HCT116 (cell line): ENCODE results near the gene MIA. TPM values are rescaled to one million over a fixed set of nuclear protein-coding genes. Genes with fewer than 3 reads are reported as not detected.

Experiments used
- ATAC-seq: fragments of 200-7000 bp; cut with Tn5 transposase; 2 replicates; pipeline ENCODE4 v1.9.1; 2020; ENCODE audit warnings: mild to moderate bottlenecking, moderate library complexity
- BruUV-seq: library from RNA; stranded (reverse); fragments of 400-500 nt; replicated peaks from 2 replicates; lab custom pipeline; 2021; lab: Mats Ljungman, UMichigan
- CTCF ChIA-PET: fragments of 300-600 bp; sonication (Branson Sonifier 250); formaldehyde crosslinking; loops from one replicate; lab custom pipeline; 2021; ENCODE audit warnings: antibody characterized with exemption; lab: Charles Lee
- POLR2A ChIA-PET: fragments of 300-600, 350-600 bp; sonication (Branson Sonifier 250); formaldehyde crosslinking; loops from one replicate; lab custom pipeline; 2021; ENCODE audit warnings: antibody characterized with exemption; lab: Charles Lee
- RAD21 ChIA-PET, 2 experiments: fragments of 300-600 bp; sonication (Branson Sonifier 250); formaldehyde crosslinking; loops; one replicate each; lab custom pipeline; 2023; ENCODE audit warnings: low total read pairs in 2 of 2; ENCODE audit not compliant: uncharacterized antibody in 2 of 2, unreplicated experiment in 2 of 2, low non-redundant PET in 1 of 2; lab: Charles Lee
- DNase-seq: peaks from one replicate; pipeline ENCODE4 v3.0.0-alpha.2; 2010; ENCODE audit warnings: low read depth, low spot score
- H2AFZ ChIP-seq: fragments of 200-600 bp; shearing (Covaris generic), sonication (generic); 2 replicates; pipeline ENCODE4 v1.6.1; 2017; ENCODE audit warnings: low read depth, mixed run types, mixed read lengths, antibody characterized with exemption, low read length; ENCODE audit not compliant: poor library complexity, severe bottlenecking
- H3K27ac ChIP-seq: 2 replicates; pipeline ENCODE4 v1.5.1; 2012; ENCODE audit warnings: low read depth, low read length
- H3K27me3 ChIP-seq: fragments of 200-600 bp; sonication (generic); 2 replicates; pipeline ENCODE4 v1.6.1; 2016; ENCODE audit warnings: mixed run types, low read length, mixed read lengths; ENCODE audit not compliant: insufficient read depth
- H3K36me3 ChIP-seq, 2 experiments: fragments of 200-500 bp in 1 of 2; fragments of 200-600 bp in 1 of 2; sonication (Bioruptor generic) in 1 of 2; sonication (generic) in 1 of 2; 2 replicates each; pipeline versions ENCODE4 v1.5.1 to v1.6.1; 2014 to 2016; ENCODE audit warnings: low read length in 2 of 2, inconsistent platforms in 1 of 2, mixed read lengths in 1 of 2, mixed run types in 1 of 2; ENCODE audit not compliant: insufficient read depth in 2 of 2, control insufficient read depth in 1 of 2
- H3K4me1 ChIP-seq, 2 experiments: fragments of 200-600 bp in 1 of 2; sonication (generic) in 1 of 2; 2 replicates each; pipeline versions ENCODE4 v1.5.1 to v1.6.1; 2012 to 2017; ENCODE audit warnings: low read length in 2 of 2, inconsistent platforms in 1 of 2, mild to moderate bottlenecking in 1 of 2, mixed read lengths in 1 of 2, mixed run types in 1 of 2, moderate library complexity in 1 of 2; ENCODE audit not compliant: insufficient read depth in 2 of 2, control insufficient read depth in 1 of 2
- H3K4me2 ChIP-seq: fragments of 200-600 bp; sonication (generic); 2 replicates; pipeline ENCODE4 v1.6.1; 2017; ENCODE audit warnings: mixed run types, low read length, mixed read lengths
- H3K4me3 ChIP-seq, 2 experiments: fragments of 200-600 bp in 1 of 2; sonication (generic) in 1 of 2; replicated peaks in 1 of 2; 2 replicates each; pipeline ENCODE4 v1.5.1; 2011 to 2016; ENCODE audit warnings: low read length in 2 of 2, control low read depth in 1 of 2, low read depth in 1 of 2, mild to moderate bottlenecking in 1 of 2, mixed read lengths in 1 of 2, mixed run types in 1 of 2
- H3K79me2 ChIP-seq: fragments of 200-600 bp; sonication (generic); 2 replicates; pipeline ENCODE4 v1.6.1; 2017; ENCODE audit warnings: mild to moderate bottlenecking, mixed run types, low read length, moderate library complexity, mixed read lengths; ENCODE audit not compliant: insufficient read depth
- H3K9ac ChIP-seq: fragments of 200-600 bp; sonication (generic); 2 replicates; pipeline ENCODE4 v1.6.1; 2016; ENCODE audit warnings: low read length, mixed read lengths
- H3K9me2 ChIP-seq: fragments of 200-600 bp; sonication (generic), shearing (Covaris generic); 2 replicates; pipeline ENCODE4 v1.6.1; 2017; ENCODE audit warnings: mixed run types, mild to moderate bottlenecking, moderate library complexity; ENCODE audit not compliant: insufficient read depth
- H3K9me3 ChIP-seq, 2 experiments: fragments of 200-500 bp in 1 of 2; fragments of 200-600 bp in 1 of 2; sonication (Bioruptor generic) in 1 of 2; sonication (generic) in 1 of 2; 2 replicates each; pipeline ENCODE4 v1.6.1; 2014 to 2017; ENCODE audit warnings: low read length in 2 of 2, mixed read lengths in 2 of 2, inconsistent platforms in 1 of 2, low read depth in 1 of 2, mild to moderate bottlenecking in 1 of 2, mixed run types in 1 of 2, moderate library complexity in 1 of 2; ENCODE audit not compliant: control insufficient read depth in 1 of 2, insufficient read depth in 1 of 2
- H4K20me1 ChIP-seq: fragments of 200-600 bp; sonication (generic), shearing (Covaris generic); 2 replicates; pipeline ENCODE4 v1.6.1; 2017; ENCODE audit warnings: mixed run types, mild to moderate bottlenecking, moderate library complexity; ENCODE audit not compliant: insufficient read depth
- CBX3 ChIP-seq: IDR thresholded peaks from 2 replicates; pipeline ENCODE4 v1.6.1; 2012; ENCODE audit warnings: low read depth
- CEBPB ChIP-seq: IDR thresholded peaks from 2 replicates; pipeline ENCODE4 v1.6.1; 2012; ENCODE audit warnings: low read depth
- EGR1 ChIP-seq: IDR thresholded peaks from 2 replicates; pipeline ENCODE4 v1.6.1; 2012; ENCODE audit warnings: low read depth
- ELF1 ChIP-seq: IDR thresholded peaks from 2 replicates; pipeline ENCODE4 v1.6.1; 2012; ENCODE audit warnings: low read depth, borderline replicate concordance
- EZH2 ChIP-seq: fragments of 200-600 bp; sonication (generic); IDR thresholded peaks from 2 replicates; pipeline ENCODE4 v1.6.1; 2017; ENCODE audit warnings: antibody characterized with exemption, mixed run types
- EZH2phosphoT487 ChIP-seq: fragments of 200-600 bp; IDR thresholded peaks from 2 replicates; pipeline ENCODE4 v1.6.1; 2018; ENCODE audit warnings: antibody characterized with exemption, borderline replicate concordance
- FOSL1 ChIP-seq: IDR thresholded peaks from 2 replicates; pipeline ENCODE4 v1.6.1; 2012; ENCODE audit warnings: low read depth
- JUND ChIP-seq: IDR thresholded peaks from 2 replicates; pipeline ENCODE4 v1.6.1; 2012
- POLR2A ChIP-seq: IDR thresholded peaks from 2 replicates; pipeline ENCODE4 v1.7.0; 2011; ENCODE audit warnings: borderline replicate concordance; ENCODE audit not compliant: insufficient read depth, insufficient read length; ENCODE audit errors: extremely low read depth
- RAD21 ChIP-seq: IDR thresholded peaks from 2 replicates; pipeline ENCODE4 v1.6.1; 2012; ENCODE audit warnings: low read depth, mild to moderate bottlenecking
- REST ChIP-seq: IDR thresholded peaks from 2 replicates; pipeline ENCODE4 v1.6.1; 2012; ENCODE audit warnings: low read depth
- SIN3A ChIP-seq: IDR thresholded peaks from 2 replicates; pipeline ENCODE4 v1.6.1; 2012; ENCODE audit warnings: low read depth
- SP1 ChIP-seq: IDR thresholded peaks from 2 replicates; pipeline ENCODE4 v1.6.1; 2012; ENCODE audit warnings: low read depth
- SRF ChIP-seq: IDR thresholded peaks from 2 replicates; pipeline ENCODE4 v1.6.1; 2012; ENCODE audit warnings: low read depth
- YY1 ChIP-seq: IDR thresholded peaks from 2 replicates; pipeline ENCODE4 v1.6.1; 2011; ENCODE audit warnings: low read length, low read depth, moderate library complexity, mild to moderate bottlenecking; ENCODE audit not compliant: insufficient replicate concordance; ENCODE audit errors: extremely low read depth
- ZBTB33 ChIP-seq: IDR thresholded peaks from 2 replicates; pipeline ENCODE4 v1.6.1; 2011; ENCODE audit warnings: mild to moderate bottlenecking, low read length, moderate library complexity; ENCODE audit not compliant: insufficient replicate concordance; ENCODE audit errors: extremely low read depth
- ZNF274 ChIP-seq: fragments of 200-500 bp; sonication (Bioruptor generic); IDR thresholded peaks from 2 replicates; pipeline ENCODE4 v1.6.1; 2014; ENCODE audit warnings: mild to moderate bottlenecking, low read depth, low read length, inconsistent platforms
- intact Hi-C: fragments of 100-400 bp; cut with micrococcal nuclease; formaldehyde crosslinking; loops from 2 replicates; pipeline ENCODE4 v1.10.0; 2022
- total RNA-seq: library from RNA; stranded (reverse); gene quantifications from one replicate; pipeline ENCODE4 v1.2.1, GENCODE V29; 2021; ENCODE audit not compliant: unreplicated experiment
- TF ChIP-seq, protein P1 (sequence below): IDR thresholded peaks from 2 replicates; pipeline ENCODE4 v1.6.1; 2012

The MIA gene
- total RNA-seq, 1 experiment from 2014 or later, result 1.4 TPM

DNA sequence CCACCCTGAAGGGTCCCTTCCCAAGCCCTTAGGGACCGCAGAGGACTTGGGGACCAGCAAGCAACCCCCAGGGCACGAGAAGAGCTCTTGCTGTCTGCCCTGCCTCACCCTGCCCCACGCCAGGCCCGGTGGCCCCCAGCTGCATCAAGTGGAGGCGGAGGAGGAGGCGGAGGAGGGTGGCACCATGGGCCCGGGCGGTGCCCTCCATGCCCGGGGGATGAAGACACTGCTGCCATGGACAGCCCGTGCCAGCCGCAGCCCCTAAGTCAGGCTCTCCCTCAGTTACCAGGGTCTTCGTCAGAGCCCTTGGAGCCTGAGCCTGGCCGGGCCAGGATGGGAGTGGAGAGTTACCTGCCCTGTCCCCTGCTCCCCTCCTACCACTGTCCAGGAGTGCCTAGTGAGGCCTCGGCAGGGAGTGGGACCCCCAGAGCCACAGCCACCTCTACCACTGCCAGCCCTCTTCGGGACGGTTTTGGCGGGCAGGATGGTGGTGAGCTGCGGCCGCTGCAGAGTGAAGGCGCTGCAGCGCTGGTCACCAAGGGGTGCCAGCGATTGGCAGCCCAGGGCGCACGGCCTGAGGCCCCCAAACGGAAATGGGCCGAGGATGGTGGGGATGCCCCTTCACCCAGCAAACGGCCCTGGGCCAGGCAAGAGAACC is 25.1 kb downstream of the MIA start (continued):
- no peak for TF ChIP-seq REST
- no peak for TF ChIP-seq EGR1
- TF ChIP-seq SIN3A, result no peak
- TF ChIP-seq CEBPB, result no peak
- TF ChIP-seq EZH2, result no peak
- no peak for TF ChIP-seq EZH2phosphoT487
- TF ChIP-seq ZNF274, result no peak

GRCh38 chr19:40800997-40801377 is 25.7 kb downstream of the MIA start:
- intact Hi-C loops, result no loop called here
- no peak overlapping the region for H3K4me2 ChIP-seq
- no peak for TF ChIP-seq EGR1
- TF ChIP-seq YY1, result no peak
- no peak for TF ChIP-seq ZNF274
- TF ChIP-seq POLR2A, result no peak
- TF ChIP-seq CEBPB, result no peak
- no peak for TF ChIP-seq ZBTB33
- TF ChIP-seq RAD21, result no peak
- no peak for TF ChIP-seq EZH2phosphoT487
- no peak for TF ChIP-seq FOSL1
- TF ChIP-seq ELF1, result no peak
- no peak for TF ChIP-seq JUND
- TF ChIP-seq, protein P1, sequence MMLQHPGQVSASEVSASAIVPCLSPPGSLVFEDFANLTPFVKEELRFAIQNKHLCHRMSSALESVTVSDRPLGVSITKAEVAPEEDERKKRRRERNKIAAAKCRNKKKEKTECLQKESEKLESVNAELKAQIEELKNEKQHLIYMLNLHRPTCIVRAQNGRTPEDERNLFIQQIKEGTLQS, result no peak
- TF ChIP-seq CBX3, result no peak
- no peak for TF ChIP-seq SRF
- no peak for TF ChIP-seq SP1

More at GRCh38 chr19:40800997-40801377, 25.7 kb downstream of the MIA start:
- ChIA-PET RAD21 (no interaction called here), POLR2A (no interaction called here), CTCF (no interaction called here)
- no peak for DNase-seq
- Histone ChIP-seq H3K4me3 (no peak overlapping the region), H3K27ac (peak overlapping the region; percentile 8; the same call in 1 of the 2 replicates), H3K9me2 (no peaks in the 10 kb centered on the region), H3K36me3 (peaks cover 10 to 23% of the 10 kb centered on the region in 2 experiments; a peak in 3 of 4 replicates), H3K79me2 (peaks cover 67% of the 10 kb centered on the region), H3K9me3 (no peaks in the 10 kb centered on the region), H2AFZ (no peak overlapping the region), H4K20me1 (no peaks in the 10 kb centered on the region), H3K27me3 (no peaks in the 10 kb centered on the region), H3K9ac (no peak overlapping the region), H3K4me1 (peaks cover 14 to 55% of the 10 kb centered on the region in 2 experiments)
- no peak for ATAC-seq
- BruUV-seq, result no TSS peak
